ENCODE results near the gene KCNAB3.
A peak's percentile ranks its signal among the peaks of the same experiment; 100 is the strongest.

The KCNAB3 gene

DNA sequence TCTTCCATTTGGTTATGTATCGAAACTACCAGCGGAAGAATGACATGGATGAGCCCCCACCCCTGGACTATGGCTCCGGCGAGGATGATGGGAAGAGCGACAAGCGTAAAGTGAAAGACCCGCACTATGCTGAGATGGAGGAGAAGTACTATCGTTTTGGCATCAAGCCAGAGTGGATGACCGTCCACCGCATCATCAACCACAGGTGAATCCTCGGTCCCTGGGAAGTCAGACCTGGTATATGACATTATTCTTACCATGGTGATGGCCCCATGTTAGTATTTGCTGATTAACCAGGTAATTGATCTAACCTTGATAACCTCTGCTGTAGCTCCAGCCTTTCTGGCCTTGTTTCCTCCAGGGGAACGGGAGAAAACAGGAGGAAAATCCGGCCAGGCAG lies 32.6 kb downstream of the KCNAB3 start:
- no peak for DNase-seq

DNA sequence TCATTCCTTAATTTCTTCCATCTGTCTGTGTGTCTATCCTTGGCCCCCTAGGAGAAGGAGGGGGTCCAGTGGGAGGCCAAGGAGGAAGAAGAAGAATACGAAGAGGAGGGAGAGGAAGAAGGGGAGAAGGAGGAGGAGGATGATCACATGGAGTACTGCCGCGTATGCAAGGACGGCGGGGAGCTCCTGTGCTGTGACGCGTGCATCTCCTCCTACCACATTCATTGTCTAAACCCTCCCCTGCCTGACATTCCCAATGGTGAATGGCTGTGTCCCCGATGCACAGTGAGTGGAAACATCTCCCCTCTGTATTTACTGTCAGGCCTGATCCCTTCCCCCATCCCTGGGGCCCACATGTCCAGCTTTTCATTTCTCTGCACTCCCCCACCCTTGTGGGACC lies 34.8 kb downstream of the KCNAB3 start:
- DNase-seq: no peak

DNA sequence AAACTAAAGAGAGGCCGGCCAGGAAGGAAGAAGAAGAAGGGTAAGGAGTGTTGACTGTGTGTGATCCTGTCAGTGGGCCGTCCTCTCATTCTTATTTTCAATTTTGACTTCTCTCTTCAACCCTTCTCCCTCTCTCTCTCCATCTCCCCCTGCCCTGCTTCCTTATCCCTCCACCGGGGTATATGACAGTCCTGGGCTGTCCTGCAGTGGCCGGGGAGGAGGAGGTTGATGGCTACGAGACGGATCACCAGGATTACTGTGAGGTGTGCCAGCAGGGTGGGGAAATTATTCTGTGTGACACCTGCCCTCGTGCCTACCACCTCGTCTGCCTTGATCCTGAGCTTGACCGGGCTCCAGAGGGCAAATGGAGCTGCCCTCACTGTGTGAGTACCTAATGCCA lies 35.4 kb downstream of the KCNAB3 start:
- no peak for DNase-seq

DNA sequence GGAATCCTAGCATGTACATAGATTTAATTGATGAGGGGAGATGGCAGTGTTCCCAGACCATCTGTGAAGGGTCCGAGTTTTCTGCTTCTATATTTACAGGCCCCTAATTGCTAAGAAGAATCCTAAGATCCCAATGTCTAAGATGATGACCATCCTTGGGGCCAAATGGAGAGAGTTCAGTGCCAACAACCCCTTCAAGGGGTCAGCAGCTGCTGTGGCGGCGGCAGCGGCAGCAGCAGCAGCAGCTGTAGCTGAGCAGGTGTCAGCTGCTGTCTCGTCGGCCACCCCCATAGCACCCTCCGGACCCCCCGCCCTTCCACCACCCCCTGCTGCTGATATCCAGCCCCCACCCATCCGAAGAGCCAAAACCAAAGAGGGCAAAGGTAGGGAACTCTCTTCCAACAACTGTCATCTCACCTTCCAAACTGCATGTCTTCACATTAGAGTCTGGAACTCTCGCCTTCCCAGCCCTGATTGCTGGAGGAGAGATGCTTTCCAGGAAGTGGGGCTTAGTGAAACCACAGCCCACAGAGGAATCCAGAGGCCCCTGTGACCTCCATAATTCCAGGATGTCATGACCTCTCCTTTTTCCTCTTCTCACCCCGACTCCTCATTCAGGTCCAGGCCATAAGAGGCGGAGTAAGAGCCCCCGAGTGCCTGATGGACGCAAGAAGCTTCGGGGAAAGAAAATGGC lies 36.3 kb downstream of the KCNAB3 start:
- DNase-seq: no peak

DNA sequence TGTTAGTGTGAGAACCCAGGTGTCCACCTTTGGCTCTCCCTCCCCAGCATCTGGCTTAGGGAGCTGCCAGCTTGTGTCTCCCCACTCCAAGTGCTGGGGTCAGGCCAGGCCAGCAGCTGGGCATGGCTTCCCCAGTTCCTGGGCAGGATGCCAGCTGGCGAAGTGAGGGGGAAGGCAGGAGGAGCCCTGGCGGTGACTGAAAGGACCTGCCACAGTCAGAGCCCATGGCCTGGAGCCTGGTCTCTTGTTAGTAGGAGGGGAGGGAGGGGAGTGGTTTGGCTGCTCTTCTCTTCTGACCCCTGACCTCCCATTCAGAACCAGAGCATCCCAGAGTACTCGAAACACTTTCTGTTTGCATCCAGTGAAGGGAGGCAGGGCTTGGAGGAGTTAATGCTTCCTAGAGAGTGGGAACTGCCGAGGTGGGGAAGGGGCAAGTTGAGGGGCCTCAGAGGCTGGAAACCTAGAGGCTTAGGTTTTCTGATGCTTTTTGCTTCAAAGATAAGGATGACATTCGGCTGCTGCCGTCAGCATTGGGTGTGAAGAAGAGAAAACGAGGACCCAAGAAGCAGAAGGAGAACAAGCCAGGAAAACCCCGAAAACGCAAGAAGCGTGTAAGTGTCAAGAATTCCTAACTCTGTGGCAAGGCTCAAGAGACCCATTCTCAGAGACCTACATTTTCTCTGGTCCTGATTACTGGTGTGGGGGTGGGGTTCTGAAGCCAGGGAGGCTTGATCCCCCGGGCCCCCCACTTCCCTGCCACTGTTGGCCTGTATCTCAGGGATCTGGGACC lies 40.3 kb downstream of the KCNAB3 start:
- DNase-seq: peak; percentile 93

DNA sequence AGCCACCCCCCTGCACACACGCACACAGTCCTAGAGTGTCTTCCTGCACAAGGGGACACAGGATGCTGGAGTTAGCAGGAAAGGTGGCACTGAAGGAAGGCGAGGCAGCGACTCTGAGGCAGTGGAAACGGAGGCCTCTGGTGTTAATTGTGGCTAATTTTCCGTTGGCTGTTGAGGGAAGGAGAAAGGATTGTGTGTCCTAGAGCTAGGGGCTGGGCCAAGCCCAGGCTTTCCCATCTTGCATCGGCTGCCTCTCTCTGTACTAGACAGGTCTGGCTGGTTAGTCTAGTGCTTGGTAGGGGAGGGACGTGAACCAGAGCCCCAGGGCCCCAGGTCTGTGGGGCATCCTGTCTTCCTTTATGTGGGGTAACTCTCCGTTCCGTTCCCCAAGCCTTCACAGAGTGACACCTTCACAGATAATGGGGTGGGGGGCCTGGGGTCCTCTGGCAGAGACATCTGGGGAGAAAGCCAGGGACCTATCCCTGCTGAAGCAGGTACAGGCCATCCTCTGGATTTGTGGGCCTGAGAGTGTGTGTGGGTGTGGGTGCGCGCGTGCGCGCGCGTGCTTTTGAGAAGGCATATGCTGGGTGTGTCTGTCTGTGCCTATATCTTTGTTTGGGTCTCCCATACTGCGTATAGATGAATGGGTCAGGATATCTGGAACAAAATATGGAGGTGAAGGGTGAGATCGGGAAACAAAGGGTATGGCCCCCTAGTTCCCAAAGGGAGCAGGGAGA lies 41.3 kb downstream of the KCNAB3 start, which contains the start of gene CHD3:
Gene CHD3 (plus strand): TSS at position 606 of the 737 bp plus-strand sequence. CDS start 212 bp downstream, outside the sequence.
- DNase-seq: peak; percentile 77

DNA sequence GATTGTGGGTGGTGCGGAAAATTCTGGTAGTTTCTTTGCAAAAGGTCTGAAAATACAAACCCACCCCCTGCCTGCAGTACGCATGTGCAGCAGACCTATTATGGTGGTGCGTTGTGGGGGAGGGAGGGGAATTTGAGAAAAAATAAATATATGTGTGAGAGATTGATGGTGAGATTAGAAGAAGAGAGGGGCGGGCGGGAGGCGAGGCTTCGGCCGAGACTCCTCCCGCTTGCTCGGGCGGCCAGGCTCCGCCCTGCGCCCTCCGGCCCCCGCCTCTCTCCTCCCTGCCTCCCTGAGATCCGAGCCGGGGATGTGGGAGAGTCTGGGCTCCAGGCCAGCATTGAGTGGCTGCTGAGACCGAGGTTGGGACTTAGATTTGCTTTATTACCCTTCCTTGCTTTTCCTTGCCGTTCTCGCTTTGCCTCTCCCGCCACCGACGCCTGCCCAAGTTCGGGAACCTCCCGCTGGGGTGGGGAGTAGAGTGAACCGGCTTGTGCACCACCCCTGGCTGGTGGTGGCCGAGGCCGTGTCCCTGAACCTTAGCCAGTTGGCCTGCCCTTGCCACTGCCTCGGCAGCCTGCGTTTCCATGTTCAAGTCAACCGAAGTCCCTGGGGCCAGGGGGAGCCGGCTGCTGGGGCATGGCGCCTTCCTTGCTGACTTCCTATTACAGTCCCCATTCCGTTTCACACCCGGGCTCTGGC lies 42.0 kb downstream of the KCNAB3 start:
- DNase-seq: peak; percentile 93

DNA sequence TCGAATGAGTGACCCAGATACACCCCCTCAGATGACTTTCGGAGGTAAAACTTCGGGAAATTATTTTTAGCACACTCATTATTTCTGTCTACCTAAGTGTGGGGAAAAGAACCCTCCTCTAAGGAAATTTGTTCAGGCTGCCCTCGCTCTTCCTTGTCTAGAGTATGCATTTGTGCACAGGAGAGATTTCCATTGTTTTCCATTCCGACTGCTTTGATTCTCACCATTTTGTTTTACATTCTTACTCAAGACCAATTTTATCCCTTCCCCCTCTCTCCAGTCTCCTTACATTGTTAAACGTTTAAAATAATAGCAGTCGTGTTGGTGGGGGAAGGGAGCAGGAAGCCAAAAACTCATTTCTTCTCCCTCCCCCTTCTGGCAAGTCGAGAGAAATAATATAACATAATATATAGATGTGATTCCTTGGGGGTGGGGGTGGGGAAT lies 42.6 kb downstream of the KCNAB3 start:
- DNase-seq: peak; percentile 89

DNA sequence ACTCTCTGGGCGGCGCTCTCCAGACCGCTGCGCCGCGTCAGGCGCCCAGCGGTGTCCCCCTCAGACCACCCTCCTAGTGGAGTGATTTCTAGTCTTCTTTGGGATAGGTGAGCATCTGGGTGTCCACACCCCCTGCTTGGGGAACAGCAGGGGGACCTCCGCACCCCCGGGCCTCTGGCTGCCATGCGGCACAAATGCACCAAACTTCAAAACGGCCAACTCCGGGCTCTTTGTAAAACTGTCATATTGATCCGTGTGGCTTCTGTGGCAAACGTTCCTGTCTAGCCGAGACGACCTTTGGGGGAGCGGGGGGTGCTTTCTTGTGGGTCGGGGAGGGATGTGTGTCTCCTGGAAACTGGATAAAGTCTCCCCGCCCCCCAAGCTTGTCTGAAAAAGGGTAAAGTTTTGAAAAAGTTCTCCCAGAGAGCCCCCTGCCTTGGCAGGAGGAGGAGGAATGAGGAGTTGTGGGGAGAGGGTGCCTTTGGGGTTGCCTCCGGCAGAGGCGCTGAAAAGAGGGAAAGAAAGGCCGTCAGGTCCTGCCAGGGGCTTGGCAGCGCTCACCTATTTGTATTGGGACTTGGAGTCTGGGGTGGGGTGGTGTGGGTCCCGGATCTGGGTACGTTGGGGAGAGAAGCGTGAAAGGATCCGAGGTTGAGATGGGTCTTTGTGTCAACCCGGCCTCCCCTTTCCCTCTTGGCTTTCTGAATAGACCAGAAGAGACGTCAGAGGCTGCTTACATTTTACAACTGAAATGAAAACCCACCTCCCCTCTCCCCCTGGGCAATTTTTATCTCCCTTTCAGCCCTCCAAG lies 43.2 kb downstream of the KCNAB3 start:
- peak; percentile 74 for DNase-seq

DNA sequence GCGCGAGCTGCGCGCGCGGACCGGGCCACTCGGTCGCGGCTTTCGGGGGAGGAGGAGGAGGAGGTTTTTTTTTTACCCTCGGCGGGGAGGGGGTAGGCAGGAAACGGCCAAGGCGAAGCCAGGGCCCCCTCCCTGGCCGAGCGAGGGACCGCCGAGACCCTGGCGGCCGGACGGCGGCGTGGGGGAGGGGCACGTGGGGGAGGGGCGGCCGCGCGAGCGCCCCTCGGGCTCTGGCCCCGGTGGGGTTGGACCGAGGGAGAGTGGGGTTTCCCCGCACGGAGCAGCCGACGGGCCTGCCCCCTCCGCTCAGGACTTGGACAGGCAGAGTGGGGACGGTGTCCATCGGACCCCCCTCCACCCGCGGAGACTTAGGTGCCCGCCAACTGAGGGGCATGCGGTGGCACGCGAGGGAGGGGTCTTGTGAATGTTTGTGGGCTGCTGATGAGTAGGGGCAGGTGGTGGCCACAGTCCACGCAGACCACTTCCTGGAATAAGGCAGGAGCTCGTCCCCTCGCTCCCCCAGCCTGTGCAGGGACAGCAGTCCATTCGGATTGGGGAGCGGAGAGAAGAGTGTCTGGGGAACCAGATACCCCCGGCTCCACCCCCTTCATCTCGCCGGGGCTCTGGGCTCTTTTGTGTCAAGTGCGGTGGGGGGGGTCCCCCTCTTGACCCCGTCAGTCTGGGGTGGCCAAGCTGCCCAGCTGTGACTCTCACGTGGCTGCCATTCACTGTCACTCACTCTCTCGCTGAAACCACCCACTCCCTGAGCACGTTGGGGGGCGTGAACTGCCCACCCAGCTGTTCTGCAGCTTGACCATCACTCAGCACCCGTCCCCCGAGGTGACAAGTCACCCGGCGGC lies 44.1 kb downstream of the KCNAB3 start:
- DNase-seq: peak; percentile 44

DNA sequence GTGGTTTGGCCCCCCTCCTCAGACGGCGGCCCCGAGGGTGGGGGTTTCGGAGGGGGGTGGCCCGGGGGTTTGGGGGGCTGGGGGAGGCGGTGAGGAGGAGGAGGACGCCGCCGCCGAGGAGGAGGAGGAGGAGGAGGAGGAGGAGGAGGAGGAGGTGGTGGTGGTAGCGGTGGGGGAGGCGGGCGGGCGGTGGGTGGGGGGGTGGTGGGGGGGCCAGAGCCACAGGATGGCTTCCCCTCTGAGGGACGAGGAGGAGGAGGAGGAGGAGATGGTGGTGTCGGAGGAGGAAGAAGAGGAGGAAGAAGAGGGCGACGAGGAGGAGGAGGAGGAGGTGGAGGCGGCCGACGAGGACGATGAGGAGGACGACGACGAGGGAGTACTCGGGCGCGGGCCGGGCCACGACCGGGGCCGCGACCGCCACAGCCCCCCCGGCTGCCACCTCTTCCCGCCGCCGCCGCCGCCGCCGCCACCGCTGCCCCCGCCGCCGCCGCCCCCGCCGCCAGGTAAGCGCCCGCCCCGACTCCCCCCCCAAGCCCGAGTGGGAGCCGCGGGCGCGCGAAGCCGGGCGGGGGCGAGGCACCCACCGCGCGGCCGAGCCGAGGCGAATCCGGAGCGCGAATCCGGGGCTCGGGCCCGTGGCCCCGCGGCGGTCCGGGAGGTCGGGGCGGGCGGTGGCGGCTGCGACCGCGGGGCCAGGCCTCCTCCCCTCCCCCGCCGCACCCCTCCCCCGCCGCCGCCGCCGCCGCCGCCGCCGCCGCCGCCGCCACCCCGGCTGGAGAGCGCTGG lies 44.9 kb downstream of the KCNAB3 start:
- peak; percentile 9 for DNase-seq

DNA sequence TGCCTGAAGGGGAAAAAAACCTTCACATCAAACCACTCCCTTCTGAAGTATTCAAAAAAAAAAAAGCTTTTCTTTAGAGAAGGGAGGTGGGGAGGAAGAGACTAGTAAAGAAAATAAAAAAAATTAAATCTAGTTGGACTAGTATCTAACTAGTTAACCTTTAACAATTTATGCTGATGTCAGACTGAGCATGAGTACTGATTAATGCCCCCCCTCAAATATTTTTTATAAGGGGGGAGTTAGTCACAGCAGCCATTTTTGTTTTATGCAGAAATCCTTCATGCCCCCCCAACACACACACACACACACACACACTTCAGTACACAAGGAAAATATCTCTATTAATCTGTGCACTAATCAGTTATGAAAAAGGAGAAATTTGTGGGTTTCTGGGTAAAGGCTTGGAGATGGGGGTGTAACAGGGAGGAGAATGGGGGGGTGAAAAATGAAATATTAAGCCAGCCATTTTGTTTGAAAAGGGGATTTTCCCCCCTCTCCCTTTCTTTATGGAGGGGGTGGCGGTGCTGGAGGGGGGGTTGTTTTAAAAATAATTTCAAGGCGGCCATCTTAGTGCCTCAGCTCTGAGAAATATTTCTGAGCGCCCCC lies 45.8 kb downstream of the KCNAB3 start:
- peak; percentile 64 for DNase-seq

DNA sequence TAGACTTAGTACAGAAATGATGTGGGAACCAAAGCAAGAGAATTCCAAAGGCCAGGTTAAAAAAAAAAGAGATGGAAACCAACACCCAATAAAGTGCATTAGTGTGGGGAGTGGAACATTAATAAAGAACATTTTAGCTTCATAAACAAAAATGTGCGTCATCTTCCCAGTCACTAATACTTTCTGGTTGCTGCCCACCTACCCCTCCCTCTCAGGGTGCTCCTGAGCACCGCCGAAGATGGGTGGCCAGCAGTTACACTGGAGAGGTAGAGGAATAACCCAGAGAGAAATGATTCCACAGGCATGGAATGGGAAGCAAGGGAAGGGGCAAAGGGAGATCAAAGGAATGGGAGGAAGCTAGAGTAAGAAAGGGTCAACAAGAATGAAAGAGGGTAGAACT lies 47.0 kb downstream of the KCNAB3 start:
- DNase-seq: peak; percentile 63

DNA sequence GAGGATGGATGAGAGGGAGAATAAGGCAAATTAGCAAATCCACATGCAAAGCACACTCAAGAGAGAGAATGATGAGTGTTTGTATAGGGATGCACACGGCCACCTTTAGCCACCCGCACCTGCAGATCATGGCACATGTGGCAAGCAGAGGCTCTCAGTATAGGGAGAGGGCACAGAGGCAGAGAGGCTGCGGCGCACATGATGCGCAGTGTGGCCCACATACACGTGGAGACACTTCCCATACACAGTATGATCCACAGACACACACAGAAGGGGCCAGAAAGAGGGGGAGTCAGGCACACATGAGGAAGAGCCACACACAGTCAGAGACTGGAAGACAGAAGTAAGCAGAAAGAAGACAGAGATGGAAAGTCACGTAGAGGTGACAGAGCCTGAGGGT lies 47.6 kb downstream of the KCNAB3 start:
- DNase-seq: peak; percentile 89

DNA sequence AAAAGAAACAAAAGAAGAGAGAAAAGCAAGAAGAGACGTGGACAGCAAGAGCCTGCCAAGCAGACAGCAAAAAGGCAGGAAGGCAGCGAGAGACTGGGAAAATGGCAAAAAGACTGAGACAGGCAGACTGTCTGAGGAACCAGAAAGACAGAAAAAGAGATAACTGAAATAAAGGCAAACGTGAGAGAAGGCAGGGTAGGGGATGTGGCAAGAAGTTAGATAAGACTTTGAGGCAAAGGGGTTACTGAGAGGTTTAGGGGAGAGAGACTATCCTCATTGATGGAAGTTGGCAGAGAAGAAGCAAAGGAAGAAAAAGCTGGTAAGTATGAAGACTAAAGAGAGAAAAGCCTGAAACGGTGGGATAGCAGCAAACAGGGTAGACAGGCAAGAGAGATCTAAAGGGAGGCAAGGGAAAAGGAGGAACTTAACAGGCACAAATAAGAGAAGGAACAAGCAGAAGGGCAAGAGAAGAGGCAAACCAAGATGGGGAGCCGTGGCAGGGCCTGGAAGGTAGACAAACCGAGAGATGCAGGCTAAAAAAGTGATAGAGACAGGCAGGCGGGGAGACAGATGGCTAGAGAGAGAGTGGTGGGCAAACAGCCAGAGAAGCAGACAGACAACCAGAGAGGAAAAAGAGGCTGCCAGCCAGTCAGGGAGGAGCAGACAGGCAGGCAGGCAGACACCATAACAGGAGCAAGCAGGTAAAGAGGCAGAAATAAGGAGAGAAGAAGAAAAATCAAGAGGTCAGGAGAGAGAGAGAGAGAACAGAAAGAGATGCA lies 48.2 kb downstream of the KCNAB3 start:
- DNase-seq: peak; percentile 89

DNA sequence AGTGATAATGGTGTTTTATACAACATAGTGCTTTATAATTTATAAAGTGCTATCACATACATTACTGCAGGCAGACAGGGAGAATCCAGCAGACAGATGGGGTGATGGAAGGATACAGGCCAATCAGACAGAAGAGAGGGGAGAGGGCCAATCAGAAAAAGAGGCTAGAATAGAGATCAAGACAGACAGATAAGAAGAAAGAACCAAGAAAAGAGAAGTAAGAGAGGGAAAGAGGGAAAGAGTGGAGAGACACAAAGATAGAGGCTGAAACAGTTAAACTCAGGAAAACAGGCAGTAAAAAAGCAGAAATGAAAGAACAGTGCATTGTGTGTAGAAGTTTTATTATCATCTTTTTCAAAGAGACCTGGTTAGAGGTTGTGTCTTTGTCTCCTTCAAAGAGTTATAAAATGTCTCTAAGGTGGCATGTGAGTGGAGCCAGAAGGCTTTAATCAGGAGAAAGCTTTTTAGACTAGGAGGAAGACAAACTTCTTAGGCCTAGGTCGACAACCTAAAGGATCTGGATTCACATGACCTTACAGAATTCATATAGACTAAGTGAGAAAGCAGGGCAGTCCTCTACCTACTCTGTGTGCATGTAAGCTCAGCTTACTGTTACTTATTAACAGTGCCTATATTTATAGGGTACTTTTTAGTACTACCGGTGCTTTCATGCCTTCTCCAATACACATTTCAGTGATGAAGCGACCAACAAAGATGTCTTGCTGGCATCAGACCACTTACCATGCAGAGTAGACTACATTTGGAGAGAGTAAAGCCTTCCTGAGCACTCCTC lies 49.4 kb downstream of the KCNAB3 start:
- no peak for DNase-seq

DNA sequence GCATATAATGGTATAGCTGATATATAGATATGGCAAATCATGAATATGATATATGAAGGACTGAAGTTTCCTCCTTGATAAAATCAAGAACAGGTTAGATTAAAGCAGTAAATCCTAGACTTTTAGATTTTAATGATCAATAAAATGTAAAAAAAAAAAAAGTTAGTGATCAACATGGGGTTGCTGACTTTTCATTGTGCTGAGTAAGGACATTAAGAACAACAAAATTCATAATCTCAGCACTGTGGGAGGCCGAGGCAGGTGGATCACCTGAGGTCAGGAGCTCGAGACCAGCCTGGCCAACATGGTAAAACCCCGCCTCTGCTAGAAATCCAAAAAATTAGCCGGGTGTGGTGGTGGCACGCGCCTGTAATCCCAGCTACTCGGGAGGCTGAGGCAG lies 51.4 kb downstream of the KCNAB3 start:
- DNase-seq: no peak

DNA sequence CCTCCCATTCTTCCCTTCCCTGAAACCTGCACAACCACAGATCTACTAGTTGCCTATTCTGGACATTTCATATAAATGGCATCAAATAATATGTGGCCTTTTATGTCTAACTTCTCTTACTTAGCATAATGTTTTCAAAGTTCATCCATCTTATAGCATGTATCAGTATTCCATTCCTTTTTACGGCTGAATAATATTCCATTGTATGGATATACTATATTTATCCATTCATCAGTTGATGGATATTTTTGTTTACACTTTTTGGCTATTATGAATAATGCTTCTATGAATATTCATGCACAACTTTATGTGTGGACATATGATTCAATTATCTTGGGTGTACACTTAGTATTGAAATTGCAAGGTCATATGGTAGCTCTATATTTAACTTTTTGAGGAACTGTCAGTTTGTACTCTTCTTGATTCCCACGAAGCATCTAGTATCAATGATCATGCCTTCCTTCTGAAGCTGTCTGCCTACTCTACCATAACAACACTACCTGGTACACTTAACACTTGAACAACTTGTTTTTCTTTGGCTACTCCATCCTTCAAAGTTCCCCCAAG lies 53.8 kb downstream of the KCNAB3 start:
- DNase-seq: no peak

Measured in NCI-H510A treated with DMSO at 0.1 percent for 48 hours (cell line).